Adipocyte (in vitro differentiated cells): ENCODE data around the gene MAP2K3.

ENCODE experiments used
- DNase-seq: peaks from one replicate; pipeline ENCODE4 v3.0.0-alpha.2; 2015; ENCODE audit warnings: low read depth
- H3K27me3 ChIP-seq: replicated peaks from 2 replicates; pipeline ENCODE4 v1.7.0; 2013; ENCODE audit warnings: mild to moderate bottlenecking, low read length, moderate library complexity; ENCODE audit not compliant: control insufficient read depth, insufficient read depth
- H3K36me3 ChIP-seq: 2 replicates; pipeline ENCODE4 v1.7.0; 2013; ENCODE audit warnings: low read length, mild to moderate bottlenecking, moderate library complexity; ENCODE audit not compliant: control insufficient read depth, insufficient read depth, severe bottlenecking
- H3K4me1 ChIP-seq: 2 replicates; pipeline ENCODE4 v1.7.0; 2013; ENCODE audit warnings: mild to moderate bottlenecking, low read length, moderate library complexity; ENCODE audit not compliant: control insufficient read depth, insufficient read depth
- H3K4me3 ChIP-seq: 2 replicates; pipeline ENCODE4 v1.7.0; 2013; ENCODE audit warnings: mild to moderate bottlenecking, low read length, moderate library complexity
- H3K9ac ChIP-seq: 2 replicates; pipeline ENCODE4 v1.7.0; 2013; ENCODE audit warnings: mild to moderate bottlenecking, low read length, moderate library complexity
- H3K9me3 ChIP-seq: 2 replicates; pipeline ENCODE4 v1.7.0; 2013; ENCODE audit warnings: mild to moderate bottlenecking, low read length, moderate library complexity; ENCODE audit not compliant: control insufficient read depth

MAP2K3 gene

DNA sequence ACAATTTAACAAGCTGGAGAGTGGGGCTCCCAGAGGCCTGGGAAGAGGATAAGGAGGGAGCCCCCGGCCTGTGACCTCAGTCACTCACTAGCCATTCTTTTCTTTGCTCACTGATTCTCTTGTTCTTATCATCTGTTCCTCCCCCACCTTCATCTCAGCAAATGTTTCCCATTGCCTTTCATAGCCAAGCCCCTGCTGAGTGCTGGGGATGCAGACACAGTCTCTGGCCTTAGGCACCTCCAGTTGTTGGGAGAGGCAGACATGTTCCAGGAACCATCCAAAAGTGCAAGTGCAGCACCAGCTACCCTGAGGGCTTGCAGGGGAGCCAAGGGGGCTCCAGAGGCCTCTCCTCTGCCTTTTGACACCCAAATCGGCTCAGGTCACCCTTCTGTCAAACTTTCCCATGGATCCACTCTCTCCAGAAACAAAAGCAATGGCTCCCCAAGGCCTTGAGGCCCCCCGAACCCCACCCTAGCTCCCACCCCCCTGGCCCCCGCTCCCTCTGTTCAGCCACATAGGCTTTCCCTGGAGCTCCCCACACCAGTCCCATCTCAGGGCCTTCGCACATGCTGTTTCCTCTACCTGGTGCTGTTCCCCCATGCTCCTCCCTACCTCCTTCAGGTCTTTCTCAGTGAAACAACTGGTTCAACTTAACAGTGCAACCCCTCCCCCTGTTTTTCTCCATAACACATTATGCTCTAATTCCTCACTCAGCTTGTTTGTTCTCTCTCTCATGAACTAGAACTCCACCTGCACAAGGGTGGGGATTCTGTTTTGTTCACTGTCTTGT, 76.7 kb downstream of the MAP2K3 start:
- Histone ChIP-seq H3K4me3 (no peak overlapping the region), H3K9ac (no peak overlapping the region), H3K9me3 (no peaks in the 10 kb centered on the region), H3K36me3 (no peaks in the 10 kb centered on the region), H3K4me1 (peaks cover 5% of the 10 kb centered on the region), H3K27me3 (peaks cover 25% of the 10 kb centered on the region)
- DNase-seq = no peak

DNA sequence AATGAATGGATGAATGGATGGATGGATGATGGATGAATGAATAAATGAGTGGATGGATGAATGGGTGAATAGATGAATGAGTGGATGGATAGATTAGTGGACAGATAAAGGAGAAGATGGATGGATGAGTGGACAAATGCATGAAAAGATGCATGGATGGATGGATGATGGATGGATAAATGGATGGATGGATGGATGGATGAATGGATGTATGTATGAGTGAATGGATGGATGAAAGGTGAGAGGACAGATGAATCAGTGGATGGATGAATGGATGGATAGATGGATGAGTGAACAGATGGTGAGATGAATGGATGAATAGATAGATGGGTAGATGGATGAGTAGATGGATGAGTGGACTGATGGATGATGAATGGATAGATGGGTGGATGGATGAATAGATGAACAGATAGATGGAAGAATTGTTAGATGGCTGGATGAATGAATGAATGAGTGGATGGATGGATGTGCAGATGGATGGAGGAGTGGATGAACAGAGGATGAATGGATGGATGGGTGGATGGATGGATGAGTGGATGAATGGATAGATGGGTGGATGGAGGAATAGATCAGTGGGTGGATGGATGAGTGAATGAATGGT, 77.9 kb downstream of the MAP2K3 start:
- H3K4me3 ChIP-seq = no peak overlapping the region
- peaks cover 10% of the 10 kb centered on the region for H3K4me1 ChIP-seq
- H3K9me3 ChIP-seq = no peaks in the 10 kb centered on the region
- DNase-seq = no peak
- H3K36me3 ChIP-seq = no peaks in the 10 kb centered on the region
- H3K27me3 ChIP-seq = peaks cover 30% of the 10 kb centered on the region
- no peak overlapping the region for H3K9ac ChIP-seq

DNA sequence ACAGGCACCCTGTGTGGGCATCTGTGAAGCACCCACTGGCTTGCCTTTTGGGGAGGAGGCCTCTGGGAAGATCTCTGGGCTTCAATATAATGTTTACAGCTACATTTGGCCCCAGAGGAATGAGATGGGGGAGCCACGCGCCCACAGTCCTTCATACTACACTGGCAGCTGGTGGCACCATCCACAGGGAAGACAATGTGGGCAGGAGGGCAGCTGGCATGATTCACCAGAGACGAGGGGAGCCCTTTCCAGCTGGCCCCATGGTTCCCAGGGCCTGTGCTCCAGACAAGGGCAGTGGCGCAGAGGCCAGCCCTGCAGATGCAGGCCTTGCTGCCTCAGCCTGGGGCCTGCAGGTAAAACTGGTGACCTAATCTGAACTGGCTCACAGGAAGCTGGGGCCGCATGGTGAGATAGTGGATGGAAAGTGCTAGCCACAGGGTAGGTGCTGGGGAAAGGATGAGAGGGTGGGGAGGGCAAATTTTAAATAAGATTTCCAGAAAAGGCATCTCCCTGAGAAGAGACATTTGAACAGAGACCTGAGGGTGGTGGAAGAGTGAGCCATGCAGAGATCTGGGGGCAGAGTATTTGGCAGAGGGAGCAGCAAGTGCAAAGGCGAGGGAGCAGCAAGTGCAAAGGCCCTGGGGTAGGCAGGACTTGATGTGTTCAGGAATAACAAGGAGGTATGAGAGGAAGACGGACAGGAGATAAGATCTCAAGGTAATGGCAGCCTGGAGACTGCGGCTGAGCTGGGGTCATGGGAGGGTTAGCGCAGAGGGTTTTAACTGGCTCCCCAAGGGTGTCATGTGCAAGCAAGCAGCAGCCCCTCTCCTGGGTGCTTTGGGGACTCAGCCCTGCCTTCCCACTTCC, 79.5 kb downstream of the MAP2K3 start:
- Histone ChIP-seq H3K36me3 (no peaks in the 10 kb centered on the region), H3K4me1 (peaks cover 14% of the 10 kb centered on the region), H3K4me3 (no peak overlapping the region), H3K9me3 (no peaks in the 10 kb centered on the region), H3K27me3 (peaks cover 35% of the 10 kb centered on the region), H3K9ac (no peak overlapping the region)
- DNase-seq = no peak
